GM21619 (cell line): ENCODE results near the gene NAALADL2.
"Not testable (repeated sequence)": the region's sequence is repeated elsewhere in the genome, so short reads cannot be mapped to it uniquely, and the experiment has no call there.

Source experiments
- ATAC-seq: cut with Tn5 transposase; IDR thresholded peaks from one replicate; pipeline ENCODE4 v1.9.1; 2021; ENCODE audit not compliant: unreplicated experiment

The NAALADL2 gene

DNA sequence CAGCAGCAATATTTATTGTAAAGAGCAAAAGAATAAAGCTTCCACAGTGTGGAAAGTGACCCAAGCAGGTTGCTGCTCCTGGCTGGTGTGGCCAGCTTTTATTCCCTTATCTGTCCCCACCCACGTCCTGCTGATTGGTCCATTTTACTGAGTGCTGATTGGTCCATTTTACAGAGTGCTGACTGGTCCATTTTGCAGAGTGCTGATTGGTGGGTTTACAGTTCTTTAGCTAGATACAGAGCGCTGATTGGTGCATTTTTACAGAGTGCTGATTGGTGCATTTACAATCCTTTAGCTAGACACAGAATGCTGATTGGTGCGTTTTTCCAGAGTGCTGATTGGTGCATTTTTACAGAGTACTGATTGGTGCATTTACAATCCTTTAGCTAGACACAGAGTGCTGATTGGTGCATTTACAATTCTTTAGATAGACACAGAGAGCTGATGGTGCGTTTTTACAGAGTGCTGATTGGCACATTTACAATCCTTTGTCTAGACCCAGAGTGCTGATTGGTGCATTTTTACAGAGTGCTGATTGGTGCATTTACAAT lies 601.8 kb downstream of the NAALADL2 start:
- not testable (repeated sequence) for ATAC-seq

DNA sequence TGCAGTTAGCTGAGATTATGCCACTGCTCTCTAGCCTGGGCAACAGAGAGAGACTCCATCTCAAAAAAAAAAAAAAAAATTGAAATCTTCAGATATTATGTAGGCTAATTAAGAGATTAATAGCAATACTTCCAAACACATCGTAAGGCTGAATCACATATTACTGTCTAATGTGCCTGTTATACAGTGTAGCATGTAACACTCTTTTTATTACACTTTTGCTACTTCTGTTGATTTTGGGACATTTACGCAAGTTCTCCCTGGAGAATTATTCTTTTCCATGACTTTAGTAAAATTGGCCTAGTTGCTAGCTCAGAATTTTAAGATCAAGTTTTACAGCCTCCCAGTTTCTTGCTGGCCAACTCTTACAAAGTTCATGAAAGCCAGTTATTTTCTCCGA lies 605.2 kb downstream of the NAALADL2 start:
- no peak for ATAC-seq

DNA sequence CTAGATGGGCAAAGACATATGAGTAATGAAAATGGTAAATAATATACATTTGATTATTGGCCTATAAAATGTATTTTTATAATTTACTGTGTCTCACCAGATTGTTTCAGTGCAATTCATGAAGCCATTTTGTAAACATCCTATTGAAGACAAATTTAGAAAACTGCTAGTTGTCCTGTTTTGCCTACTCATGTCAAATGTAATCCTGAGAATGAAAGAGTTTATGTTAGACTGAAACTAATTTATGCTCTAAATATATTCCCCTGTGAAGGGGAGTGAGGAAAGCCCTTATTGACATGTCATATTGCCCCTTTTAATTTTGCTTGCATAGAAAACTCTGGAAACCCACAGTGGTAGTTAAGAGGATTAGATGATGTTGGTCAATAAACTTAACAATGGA lies 610.0 kb downstream of the NAALADL2 start:
- no peak for ATAC-seq

DNA sequence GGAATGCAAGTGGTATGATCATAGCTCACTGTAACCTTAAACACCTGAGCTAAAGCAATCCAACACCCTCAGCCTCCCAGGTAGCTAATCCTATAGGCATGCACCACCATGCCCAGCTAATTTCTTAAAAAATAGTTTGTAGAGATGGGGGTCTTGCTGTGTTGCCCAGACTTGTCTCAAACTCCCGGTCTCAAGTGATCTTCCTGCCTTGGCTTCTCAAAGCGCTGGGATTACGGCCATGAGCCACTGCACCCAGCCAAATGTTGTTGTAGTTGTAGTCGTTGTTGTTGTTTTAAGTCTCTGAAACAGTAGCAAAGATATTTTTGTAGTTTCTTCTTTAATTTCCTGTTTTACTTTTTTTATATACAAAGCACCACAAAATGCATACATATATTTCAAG lies 616.6 kb downstream of the NAALADL2 start:
- ATAC-seq, result no peak

DNA sequence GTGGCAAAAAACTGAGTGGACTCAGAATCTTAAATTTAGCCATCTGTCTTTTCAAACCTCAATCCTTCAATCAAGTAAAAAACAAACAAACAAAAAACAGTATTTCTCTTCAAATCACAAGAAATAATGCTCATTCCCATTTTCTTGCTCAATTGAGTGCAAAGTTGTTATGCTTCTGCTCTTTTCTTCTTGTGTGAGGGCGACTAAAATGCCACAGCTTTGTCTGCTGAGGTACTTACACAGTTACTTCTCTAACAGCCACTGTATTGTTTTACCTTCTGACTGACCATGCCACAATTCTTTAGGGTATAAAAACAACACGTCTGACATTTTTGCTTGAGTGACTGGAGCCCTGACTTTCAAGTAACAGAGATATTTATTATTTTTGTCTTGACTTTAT lies 617.4 kb downstream of the NAALADL2 start:
- no peak for ATAC-seq

DNA sequence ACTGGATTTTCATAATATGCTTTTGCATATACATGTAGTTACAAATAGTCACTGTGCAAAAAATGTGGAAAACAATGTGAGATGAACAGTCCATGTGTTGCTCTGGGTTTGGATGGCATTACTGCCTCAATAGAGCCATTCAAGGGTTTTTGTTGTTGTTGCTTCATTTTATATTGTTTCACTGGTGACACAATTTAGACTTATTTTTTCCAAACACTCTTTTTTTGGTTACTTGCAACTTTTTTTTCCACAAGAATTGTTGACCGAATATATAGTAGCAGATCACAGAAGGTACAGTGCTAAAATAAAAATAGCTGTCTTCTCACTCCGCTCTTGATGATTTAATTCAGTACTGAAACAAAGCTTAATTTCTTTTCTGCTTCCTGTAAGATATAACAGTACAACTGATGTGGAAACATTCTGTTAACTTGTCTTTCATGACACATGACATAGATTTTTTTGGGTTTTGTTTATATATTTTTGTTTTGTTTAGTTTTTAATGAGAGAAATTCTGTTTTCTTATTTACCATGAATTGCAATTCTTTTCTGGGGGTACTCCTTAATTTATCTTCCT lies 618.6 kb downstream of the NAALADL2 start:
- ATAC-seq, result peak; percentile 75

DNA sequence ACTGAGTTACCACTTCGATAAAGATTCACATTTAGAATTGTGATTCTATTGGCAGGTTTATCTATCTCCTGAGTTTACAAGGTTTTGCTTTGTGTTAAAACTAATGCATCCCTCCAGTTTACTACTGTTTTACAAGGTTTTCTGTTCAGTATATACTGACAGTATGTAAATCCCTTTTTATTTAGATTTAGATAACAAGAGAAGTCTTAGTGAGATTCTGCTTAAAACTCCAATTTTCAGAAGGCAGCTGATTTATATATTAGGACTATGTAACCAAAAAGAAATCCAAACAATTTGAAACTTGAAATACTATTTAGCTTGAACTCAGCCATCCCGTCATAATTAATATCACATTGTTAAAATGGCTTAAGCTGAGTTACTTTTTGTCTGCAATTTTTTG lies 619.2 kb downstream of the NAALADL2 start:
- no peak for ATAC-seq

DNA sequence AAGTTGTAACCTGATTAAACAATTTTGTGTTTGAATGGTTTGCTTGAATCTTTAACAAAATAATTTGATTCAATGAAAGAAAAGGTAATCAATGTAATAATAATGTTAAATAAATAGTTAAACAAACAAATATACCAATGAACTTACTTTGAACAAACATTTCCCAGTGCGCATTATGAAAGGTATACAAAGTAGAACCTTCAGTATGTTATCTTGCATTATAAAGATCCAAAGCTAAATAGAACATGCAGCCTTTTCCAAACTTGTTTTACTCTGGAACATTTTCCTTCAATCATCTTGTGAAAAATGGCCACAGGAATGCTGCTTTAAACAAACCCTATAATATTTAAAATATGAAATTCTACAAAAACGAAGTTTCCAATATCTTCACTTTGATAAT lies 620.0 kb downstream of the NAALADL2 start:
- no peak for ATAC-seq

DNA sequence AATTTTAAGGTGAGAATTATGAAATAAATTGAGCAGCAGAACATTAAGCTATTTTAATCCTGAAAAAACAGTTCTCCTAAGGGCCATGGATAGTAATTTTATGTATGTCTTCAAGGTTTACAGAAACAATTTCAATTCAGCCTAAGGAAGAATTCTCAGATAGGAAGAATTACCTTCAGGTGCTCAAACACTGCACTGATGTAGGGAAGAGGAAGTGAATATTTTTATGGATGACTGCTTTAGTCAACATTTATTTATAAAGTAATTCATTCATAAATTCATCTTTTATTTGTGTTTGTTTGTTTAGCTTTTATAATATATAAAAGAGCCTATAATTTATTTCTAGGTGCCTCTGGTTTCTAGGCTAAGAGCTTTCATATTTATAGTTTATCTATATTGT lies 620.7 kb downstream of the NAALADL2 start:
- ATAC-seq, result no peak

DNA sequence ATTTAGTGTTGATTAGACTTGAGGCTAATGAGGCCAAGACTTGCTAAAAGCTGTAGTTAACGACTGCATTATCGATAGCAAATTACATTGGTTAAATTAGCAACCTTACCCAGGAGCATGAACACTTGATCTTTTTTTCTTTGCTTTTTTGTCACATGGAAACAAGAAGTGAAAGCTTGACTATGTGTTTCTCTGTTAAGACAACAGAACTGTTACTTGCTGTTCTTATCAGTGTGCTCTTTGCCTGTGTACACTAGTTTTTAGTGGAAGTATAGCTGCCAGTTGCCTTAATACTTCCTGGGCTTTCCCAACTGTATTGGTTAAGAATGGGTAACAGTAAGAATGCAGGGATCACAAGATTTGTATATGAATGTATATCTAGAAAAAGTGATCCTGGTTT lies 625.5 kb downstream of the NAALADL2 start:
- no peak for ATAC-seq

DNA sequence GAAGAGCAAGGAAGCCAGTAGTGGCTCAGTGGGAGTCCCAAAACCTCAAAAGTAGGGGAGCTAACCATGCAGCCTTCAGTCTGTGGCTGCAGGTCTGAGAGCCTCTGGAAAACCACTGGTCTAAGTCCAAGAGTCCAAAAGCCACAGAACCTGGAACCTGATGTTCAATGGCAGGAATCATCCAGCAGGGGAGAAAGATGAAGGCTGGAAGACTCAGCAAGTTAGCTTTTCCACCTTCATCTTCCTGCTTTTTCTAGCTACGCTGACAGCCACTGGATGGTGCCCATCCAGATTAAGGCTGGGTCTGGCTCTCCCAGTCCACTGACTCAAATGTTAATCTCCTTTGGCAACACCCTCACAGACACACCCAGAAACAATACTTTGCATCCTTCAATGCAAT lies 626.3 kb downstream of the NAALADL2 start:
- ATAC-seq, result no peak

DNA sequence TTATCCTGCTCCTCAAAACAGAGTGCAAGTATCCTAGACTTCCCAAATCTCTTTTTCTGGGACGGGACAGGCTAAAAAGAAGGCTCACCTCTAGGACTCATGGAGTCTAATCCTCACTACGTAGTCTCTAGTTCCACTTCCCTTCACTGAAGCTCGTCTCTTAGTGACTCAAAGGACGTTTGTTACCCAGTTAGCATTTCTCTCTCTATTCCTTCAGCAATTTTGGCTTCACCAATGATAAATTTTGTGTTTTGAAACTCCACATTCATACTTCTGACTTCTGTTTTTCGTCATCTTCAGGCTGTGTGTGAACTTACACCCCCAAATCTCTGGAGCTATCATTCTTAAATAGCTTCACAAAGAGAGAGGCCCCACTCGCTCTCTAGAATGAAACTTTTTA lies 627.1 kb downstream of the NAALADL2 start:
- peak; percentile 35 for ATAC-seq

DNA sequence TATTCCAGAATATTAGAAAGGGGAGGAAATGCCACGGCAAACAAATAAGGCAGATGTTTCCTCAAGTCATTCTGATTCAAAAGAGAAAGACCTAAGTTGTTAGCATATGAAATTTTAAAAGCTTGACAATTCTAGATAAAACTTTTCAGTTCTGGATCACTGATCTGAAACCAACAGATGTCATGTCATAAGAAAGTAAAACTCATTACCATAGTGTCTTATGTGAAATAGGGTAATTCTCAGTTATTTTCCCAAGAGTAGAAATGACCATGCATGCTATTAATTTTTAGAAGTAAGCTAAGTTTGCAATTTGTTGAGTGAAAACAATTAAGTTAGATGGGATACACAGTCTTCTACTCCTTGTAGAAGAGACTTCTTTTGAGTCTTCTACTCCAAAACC lies 630.3 kb downstream of the NAALADL2 start:
- ATAC-seq, result peak; percentile 46

DNA sequence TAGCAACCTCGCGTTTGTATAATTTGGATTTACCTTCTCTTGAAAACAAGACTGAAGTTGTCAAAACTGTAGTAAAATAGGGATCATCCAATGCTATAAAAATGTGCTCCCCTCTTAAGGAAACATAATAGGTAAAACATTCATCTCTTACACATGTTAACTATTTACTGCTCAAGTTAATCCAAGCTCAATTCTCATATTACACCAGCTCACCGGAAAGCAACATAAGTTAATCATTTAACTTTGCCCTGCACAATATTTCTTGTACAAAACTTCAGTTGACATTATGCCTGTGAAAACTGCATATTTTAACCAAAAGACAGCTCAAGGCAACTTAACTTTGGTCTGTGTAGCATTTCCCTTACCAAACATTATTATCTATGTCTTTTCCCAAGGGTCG lies 634.2 kb downstream of the NAALADL2 start:
- no peak for ATAC-seq

DNA sequence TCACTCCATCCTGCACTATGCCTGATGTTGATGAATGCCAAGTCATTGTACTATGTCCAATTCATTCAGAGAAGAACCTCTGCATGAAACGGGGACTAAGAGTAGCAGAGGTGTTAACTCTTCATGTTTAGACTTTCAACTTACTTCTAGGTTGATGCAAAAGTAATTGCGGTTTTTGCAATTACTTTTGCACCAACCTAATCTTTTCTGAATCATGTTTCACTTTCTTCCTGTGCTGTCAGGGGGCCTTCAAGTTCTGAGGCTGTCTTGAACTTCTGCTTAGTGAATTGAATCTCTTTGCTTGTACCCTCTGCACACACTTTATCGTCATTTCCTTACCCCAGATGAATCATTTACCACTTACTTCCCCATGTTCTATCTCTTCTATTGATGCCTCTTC lies 636.2 kb downstream of the NAALADL2 start:
- peak; percentile 69 for ATAC-seq

DNA sequence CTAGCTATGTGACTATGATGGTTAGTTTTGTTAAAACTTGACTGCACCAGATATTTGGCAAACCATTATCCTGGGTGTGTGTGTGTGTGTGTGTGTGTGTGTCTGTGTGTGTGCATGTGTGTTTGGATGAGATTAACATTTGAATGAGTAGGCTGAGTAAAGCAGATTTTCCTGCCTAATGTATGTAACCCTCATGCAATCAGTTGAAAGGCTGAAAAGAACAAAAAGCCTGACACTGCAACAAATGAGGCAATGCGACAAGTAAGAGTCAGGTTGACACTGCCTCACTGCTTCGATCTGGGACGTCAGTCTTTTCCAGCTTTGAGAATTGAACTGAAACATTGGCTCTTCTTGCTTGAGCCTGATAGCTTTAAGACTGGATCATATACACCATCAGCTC lies 643.0 kb downstream of the NAALADL2 start:
- ATAC-seq, result no peak

DNA sequence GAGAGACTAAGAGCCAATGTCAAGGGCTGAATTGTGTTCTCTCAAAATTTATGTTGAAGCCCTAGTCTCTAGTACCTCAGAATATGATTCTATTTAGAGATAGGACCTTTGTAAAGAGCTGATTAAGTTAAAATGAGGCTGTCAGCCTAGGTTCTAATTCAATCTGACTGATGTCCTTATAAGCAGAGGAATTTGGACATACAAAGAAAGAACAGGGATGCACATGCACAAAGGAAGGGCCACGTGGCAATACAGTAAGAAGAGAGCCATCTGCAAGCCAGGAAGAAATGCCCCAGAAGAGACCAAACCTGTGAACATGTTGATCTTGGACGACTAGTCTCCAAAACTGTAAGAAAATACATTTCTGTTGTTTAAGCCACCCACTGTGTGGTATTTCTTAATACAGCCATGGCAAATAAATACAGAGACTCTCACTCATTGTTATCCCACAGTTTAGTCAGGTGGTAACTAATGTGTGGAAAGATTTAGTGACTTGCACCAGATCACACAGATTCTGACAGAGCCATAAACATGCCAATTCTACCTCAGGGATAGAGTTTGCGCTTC lies 652.2 kb downstream of the NAALADL2 start:
- no peak for ATAC-seq

DNA sequence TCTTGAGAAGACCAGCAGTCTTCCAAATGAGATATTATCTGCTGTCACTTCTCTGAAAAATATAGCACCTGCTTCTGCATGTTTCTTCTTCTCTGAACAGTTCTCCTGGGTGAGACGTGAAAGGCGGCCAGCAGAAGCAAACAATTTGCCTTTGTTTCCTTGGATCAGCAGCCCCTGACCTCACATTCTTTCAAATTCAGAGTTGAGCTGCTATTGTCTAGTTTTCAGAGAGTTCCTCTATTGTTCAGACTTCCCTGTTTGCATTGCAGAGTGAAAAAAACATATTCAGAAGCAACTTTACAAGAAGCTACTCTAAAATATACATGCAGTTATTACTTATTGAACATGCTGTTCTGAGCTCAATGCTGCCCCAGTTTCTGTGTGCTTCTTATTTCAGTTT lies 653.6 kb downstream of the NAALADL2 start:
- ATAC-seq, result no peak

DNA sequence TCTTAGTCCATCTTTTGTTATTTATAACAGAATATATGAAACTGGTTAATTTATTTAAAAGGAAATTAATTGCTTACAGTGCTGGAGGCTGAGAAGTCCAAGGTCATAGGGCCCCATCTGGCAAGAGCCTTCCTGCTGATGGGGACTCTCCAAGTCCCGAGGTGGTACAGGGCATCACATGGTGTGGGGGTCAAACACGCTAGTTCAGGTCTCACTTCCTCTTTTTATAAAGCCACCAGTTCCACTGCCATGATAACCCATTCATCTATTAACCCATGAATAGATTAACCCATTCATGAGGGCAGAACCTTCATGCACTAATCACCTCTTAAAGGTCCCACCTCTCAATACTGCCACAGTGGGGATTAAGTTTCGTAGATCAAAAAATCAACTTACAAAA lies 659.3 kb downstream of the NAALADL2 start:
- peak; percentile 64 for ATAC-seq

DNA sequence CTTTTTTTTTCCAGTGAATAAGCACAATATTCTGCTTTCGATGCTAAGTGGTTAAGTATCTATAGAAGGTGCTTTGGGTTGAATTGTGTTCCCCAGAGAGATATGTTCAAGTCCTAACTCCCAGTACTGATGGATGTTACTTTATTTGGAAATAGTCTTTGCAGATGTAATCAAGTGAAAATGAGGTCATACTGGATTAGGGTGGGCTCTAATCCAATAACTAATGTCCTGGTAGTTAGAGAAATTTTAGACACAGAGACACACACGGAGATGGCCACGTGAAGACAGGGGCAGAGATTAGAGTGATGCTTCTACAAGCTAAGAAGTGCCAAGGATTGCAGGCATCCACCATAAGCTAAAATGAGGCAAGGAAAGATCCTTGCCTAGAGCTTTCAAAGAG lies 662.3 kb downstream of the NAALADL2 start:
- ATAC-seq, result no peak

DNA sequence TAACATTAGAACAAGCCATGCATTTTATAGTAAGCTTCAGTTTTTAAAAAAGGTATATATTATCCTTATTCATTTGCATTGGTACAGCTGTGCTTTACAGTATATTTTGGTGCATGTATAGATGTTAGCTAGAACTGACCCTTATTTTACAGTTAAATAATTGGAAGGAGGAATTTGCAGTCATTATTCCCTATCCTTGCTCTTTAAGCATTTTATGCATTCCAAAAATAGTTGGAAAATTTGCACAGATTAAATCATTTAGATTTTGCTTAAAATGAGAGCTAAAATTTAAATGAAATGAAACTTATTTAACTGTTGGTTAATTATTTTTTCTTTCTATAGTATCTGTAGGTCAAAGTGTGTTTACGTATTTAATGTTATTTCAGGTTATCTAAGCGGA lies 667.1 kb downstream of the NAALADL2 start:
- ATAC-seq, result no peak

DNA sequence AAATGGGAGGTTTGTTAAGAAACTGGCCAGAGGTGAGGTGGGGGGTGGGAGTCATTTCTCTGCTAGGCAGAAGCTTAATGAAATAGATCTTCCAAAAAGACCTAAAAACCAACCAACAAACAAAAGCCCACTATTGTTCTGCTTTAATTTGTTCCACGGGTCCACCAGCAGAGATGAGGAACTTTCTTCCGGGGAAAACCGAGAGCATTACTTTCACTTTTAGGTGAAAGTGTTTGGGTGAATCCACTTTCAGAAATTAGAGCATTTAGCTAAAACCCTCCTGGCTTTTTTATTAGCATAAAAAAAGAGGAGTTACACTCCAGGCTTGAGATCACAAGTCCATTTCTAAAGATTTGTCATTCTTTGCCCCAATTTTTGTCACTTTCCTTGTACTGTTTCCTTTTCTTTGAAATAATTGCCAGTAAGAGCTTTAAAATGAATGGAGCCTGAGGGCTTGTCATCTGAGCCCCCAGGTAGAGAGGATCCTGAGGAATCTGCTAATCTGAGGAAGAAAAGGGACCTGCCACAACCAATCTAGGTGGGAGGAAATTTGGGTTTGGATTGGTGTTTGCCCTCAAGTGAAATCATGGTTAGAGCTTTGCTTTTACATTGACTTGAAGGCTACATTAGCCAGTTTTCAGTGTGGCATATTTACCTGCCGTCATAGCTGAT lies 667.6 kb downstream of the NAALADL2 start:
- ATAC-seq, result no peak

DNA sequence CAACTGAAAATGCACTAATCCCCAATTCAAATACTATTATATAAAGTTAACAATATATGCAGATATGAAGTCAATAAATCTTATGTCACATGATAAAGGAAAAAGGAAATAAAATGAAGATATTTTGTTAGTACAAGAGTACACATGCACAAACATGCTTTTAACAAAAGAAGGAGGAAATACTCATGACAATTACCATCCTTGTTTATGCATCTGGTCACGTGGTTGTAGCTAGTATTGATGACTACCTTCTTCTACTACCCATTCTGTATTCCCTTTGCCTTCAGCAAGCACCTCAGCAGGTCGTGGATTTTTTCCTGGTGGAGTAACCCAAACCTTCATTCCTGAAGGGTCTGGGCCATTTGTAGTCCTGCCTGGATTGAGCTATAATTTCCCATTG lies 669.6 kb downstream of the NAALADL2 start:
- ATAC-seq, result not testable (repeated sequence)
